ENCODE measurements around the gene SPI1. TPM values are rescaled to one million over a fixed set of nuclear protein-coding genes. Genes with fewer than 3 reads are reported as not detected.

Gene SPI1
- total RNA-seq, 1 donor = not detected

- TF ChIP-seq CTCF (IDR thresholded peaks at IDR 0.05; ENCODE audit: insufficient read depth, low read depth, low read length) = no peak
- DNase-seq (ENCODE audit: low read depth) = no peak
These were observed 72.4 kb downstream of the SPI1 start for GRCh38 chr11:47305734-47306483.

More at GRCh38 chr11:47305734-47306483, 72.4 kb downstream of the SPI1 start:
- H3K4me3 ChIP-seq (ENCODE audit: low read depth, low read length) = no peak overlapping the region

Small RNA genes within 50 kb of the gene (small RNA-seq; reads per million reads assigned to genes)
- gene MIR4487 = not detected

Other genes with a start within 250 kb of the SPI1 start
- gene ARFGAP2, start 201.7 kb downstream of the SPI1 start, total RNA-seq = 101 and 112 TPM in 2 replicates
- gene PACSIN3, start 192.1 kb downstream of the SPI1 start, total RNA-seq = 26.7 and 39.3 TPM in 2 replicates
- 37.7 and 47.1 TPM in 2 replicates for gene DDB2, start 163.6 kb downstream of the SPI1 start, total RNA-seq
- gene ACP2, start 129.7 kb downstream of the SPI1 start, total RNA-seq = 35.4 and 39.0 TPM in 2 replicates
- gene NR1H3, start 120.6 kb downstream of the SPI1 start, total RNA-seq = 16.8 and 39.3 TPM in 2 replicates
- gene MADD, start 108.4 kb downstream of the SPI1 start, total RNA-seq = 20.3 and 27.2 TPM in 2 replicates
- gene MYBPC3, start 25.8 kb downstream of the SPI1 start, total RNA-seq = not detected in 2 replicates
- 73.0 and 83.4 TPM in 2 replicates for gene SLC39A13, start 30.0 kb upstream of the SPI1 start, total RNA-seq
- gene PSMC3, start 47.9 kb upstream of the SPI1 start, total RNA-seq = 150 and 163 TPM in 2 replicates
- under 0.01 and 0.43 TPM in 2 replicates for gene RAPSN, start 70.6 kb upstream of the SPI1 start, total RNA-seq
- 124 and 128 TPM in 2 replicates for gene CELF1, start 174.6 kb upstream of the SPI1 start, total RNA-seq
- 66.7 and 71.7 TPM in 2 replicates for gene PTPMT1, start 187.1 kb upstream of the SPI1 start, total RNA-seq
- 18.7 and 24.2 TPM in 2 replicates for gene KBTBD4, start 200.4 kb upstream of the SPI1 start, total RNA-seq
- 66.1 and 70.5 TPM in 2 replicates for gene NDUFS3, start 200.5 kb upstream of the SPI1 start, total RNA-seq
- not detected in 2 replicates for gene FAM180B, start 208.1 kb upstream of the SPI1 start, total RNA-seq
- gene C1QTNF4, start 215.9 kb upstream of the SPI1 start, total RNA-seq = 0.43 and 0.64 TPM in 2 replicates